Measurements from ENCODE around the gene TWIST2.

DNA sequence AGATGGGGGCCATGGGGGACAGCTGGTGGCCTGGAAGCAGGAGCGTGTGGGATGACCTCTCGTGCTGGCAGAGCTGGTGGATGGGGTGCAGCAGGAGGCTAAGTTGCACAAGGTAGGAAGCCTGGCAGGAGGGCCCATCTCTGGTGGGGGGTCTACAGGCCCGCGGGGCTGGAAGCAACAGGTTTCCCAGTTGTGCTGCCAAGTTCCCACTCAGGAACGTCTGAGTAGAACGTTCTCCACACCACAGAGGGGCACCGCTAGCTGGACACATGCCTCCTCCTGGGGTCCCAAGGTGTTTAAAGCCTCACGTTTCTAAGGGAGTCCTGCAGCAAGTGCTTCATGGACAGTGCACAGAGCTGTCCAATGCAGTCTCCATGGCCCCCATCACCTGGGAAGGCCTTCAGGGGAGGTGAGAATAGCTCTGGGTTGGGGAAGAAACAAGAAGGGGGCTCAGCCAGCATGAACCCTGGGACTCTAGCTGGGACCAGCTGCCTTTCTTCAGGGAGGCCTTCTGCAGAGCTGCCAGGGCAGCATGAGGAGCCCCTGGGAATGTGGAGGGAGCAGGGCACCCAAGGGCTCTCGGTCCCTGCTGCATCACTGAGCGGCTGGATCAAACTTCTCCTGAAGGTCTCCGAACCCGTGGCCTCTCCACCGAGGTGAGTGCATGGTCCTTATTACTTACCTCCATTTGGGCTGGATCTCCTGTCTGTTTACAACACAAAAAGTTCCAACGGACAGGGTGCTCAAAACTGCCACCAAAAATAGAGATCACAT, 80.0 kb downstream of the TWIST2 start:
- TF ChIP-seq SMC3 (IDR thresholded peaks at IDR 0.05; ENCODE audit: borderline replicate concordance, low read length) (no peak), KAT2A (conservative IDR thresholded peaks at IDR 0.05; ENCODE audit: control insufficient read depth, low read depth, low read length) (no peak), POLR2A (IDR thresholded peaks at IDR 0.05; ENCODE audit: low read depth, low read length) (no peak), CREM (IDR thresholded peaks at IDR 0.05; ENCODE audit: low read depth) (no peak), PML (IDR thresholded peaks at IDR 0.05; ENCODE audit: low read length) (no peak), TCF12 (IDR thresholded peaks at IDR 0.05; ENCODE audit: low read depth, low read length) (no peak)
- TF ChIP-seq, protein P1, sequence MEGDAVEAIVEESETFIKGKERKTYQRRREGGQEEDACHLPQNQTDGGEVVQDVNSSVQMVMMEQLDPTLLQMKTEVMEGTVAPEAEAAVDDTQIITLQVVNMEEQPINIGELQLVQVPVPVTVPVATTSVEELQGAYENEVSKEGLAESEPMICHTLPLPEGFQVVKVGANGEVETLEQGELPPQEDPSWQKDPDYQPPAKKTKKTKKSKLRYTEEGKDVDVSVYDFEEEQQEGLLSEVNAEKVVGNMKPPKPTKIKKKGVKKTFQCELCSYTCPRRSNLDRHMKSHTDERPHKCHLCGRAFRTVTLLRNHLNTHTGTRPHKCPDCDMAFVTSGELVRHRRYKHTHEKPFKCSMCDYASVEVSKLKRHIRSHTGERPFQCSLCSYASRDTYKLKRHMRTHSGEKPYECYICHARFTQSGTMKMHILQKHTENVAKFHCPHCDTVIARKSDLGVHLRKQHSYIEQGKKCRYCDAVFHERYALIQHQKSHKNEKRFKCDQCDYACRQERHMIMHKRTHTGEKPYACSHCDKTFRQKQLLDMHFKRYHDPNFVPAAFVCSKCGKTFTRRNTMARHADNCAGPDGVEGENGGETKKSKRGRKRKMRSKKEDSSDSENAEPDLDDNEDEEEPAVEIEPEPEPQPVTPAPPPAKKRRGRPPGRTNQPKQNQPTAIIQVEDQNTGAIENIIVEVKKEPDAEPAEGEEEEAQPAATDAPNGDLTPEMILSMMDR (IDR thresholded peaks at IDR 0.05 in 2 of 3, conservative IDR thresholded peaks at IDR 0.05 in 1 of 3; ENCODE audit: control insufficient read depth in 2 of 3, extremely low read depth in 1 of 3, insufficient read depth in 1 of 3, low read depth in 3 of 3, low read length in 3 of 3) = no peak
